H1 (cell line): ENCODE data around the gene FLNC. TPM values are rescaled to one million over a fixed set of nuclear protein-coding genes. Genes with fewer than 3 reads are reported as not detected.

Experiments
- CTCF ChIA-PET: fragments of 300-600 bp; sonication (Branson Sonifier 250); formaldehyde crosslinking; loops from one replicate; lab custom pipeline; 2021; ENCODE audit not compliant: partially characterized antibody; lab: Charles Lee
- POLR2A ChIA-PET: fragments of 300-600 bp; sonication (Branson Sonifier 250); formaldehyde crosslinking; loops from one replicate; lab custom pipeline; 2021; ENCODE audit warnings: inconsistent platforms; ENCODE audit not compliant: partially characterized antibody; lab: Charles Lee
- DNase-seq, 2 experiments: peaks; one replicate each; pipeline versions ENCODE4 v3.0.0 to v3.0.0-alpha.2; 2010 to 2022; ENCODE audit warnings: low spot score in 2 of 2, low read depth in 1 of 2, mixed read lengths in 1 of 2
- FAIRE-seq: peaks from 2 replicates; lab custom pipeline; 2011; peaks lifted over from hg19 to GRCh38; lab: Jason Lieb, UNC
- H2AFZ ChIP-seq: 2 replicates; pipeline ENCODE4 v1.8.1; 2012; ENCODE audit warnings: low read length, inconsistent platforms
- H2AK5ac ChIP-seq: 2 replicates; pipeline ENCODE4 v1.6.1; 2013; ENCODE audit warnings: low read depth, low read length
- H2BK120ac ChIP-seq: replicated peaks from 2 replicates; pipeline ENCODE3; 2013; ENCODE audit warnings: low read depth, low read length, inconsistent platforms
- H2BK12ac ChIP-seq: 2 replicates; pipeline ENCODE4 v1.6.1; 2013; ENCODE audit warnings: low read depth, low read length
- H2BK15ac ChIP-seq: 2 replicates; pipeline ENCODE4 v1.6.1; 2013; ENCODE audit warnings: low read length
- H2BK20ac ChIP-seq: 2 replicates; pipeline ENCODE4 v1.6.1; 2013; ENCODE audit warnings: low read length
- H2BK5ac ChIP-seq: 2 replicates; pipeline ENCODE4 v1.6.1; 2013; ENCODE audit warnings: low read depth, low read length
- H3K14ac ChIP-seq: 2 replicates; pipeline ENCODE4 v1.6.1; 2013; ENCODE audit warnings: inconsistent platforms; ENCODE audit not compliant: insufficient read length
- H3K18ac ChIP-seq: 2 replicates; pipeline ENCODE4 v1.6.1; 2013; ENCODE audit warnings: low read length; ENCODE audit errors: extremely low read depth
- H3K23ac ChIP-seq: 2 replicates; pipeline ENCODE4 v1.6.1; 2013; ENCODE audit warnings: inconsistent platforms; ENCODE audit not compliant: insufficient read length
- H3K23me2 ChIP-seq: 2 replicates; pipeline ENCODE4 v1.6.1; 2013; ENCODE audit warnings: low read depth, low read length
- H3K27ac ChIP-seq: 2 replicates; pipeline ENCODE4 v1.6.1; 2011; ENCODE audit warnings: low read depth, low read length, inconsistent platforms
- H3K27me3 ChIP-seq, 4 experiments: replicated peaks in 1 of 4; 1 replicate in 1 of 4; 2 replicates in 3 of 4; pipeline versions ENCODE4 v1.6.1 to v1.8.1; 2011 to 2013; ENCODE audit warnings: low read length in 3 of 4, mild to moderate bottlenecking in 3 of 4, inconsistent platforms in 2 of 4, mixed read lengths in 2 of 4, moderate library complexity in 1 of 4; ENCODE audit not compliant: control insufficient read depth in 3 of 4, insufficient read depth in 3 of 4; ENCODE audit errors: extremely low read depth in 1 of 4
- H3K36me3 ChIP-seq, 4 experiments: 2 replicates each; pipeline versions ENCODE4 v1.6.1 to v1.8.1; 2011 to 2013; ENCODE audit warnings: mild to moderate bottlenecking in 4 of 4, low read length in 3 of 4, moderate library complexity in 2 of 4, control low read depth in 1 of 4, inconsistent platforms in 1 of 4; ENCODE audit not compliant: insufficient read depth in 4 of 4, control insufficient read depth in 2 of 4
- H3K4ac ChIP-seq: replicated peaks from 2 replicates; pipeline ENCODE3; 2013; ENCODE audit warnings: low read length, low read depth, mixed read lengths, inconsistent platforms; ENCODE audit not compliant: insufficient read length
- H3K4me1 ChIP-seq, 4 experiments: replicated peaks in 1 of 4; 1 replicate in 1 of 4; 2 replicates in 3 of 4; pipeline versions ENCODE4 v1.6.1 to v1.8.1; 2011 to 2013; ENCODE audit warnings: low read length in 3 of 4, inconsistent platforms in 2 of 4, mixed read lengths in 1 of 4; ENCODE audit not compliant: insufficient read depth in 4 of 4, control insufficient read depth in 3 of 4
- H3K4me2 ChIP-seq, 2 experiments: 2 replicates each; pipeline versions ENCODE4 v1.6.1 to v1.8.1; 2011 to 2013; ENCODE audit warnings: low read depth in 2 of 2, low read length in 2 of 2, control low read depth in 1 of 2, inconsistent platforms in 1 of 2, mild to moderate bottlenecking in 1 of 2; ENCODE audit not compliant: insufficient read depth in 1 of 2
- H3K4me3 ChIP-seq, 4 experiments: fragments of 200-600, 300-600 bp in 1 of 4; sonication (generic), shearing (Covaris generic), sonication (Bioruptor Twin) in 1 of 4; 2 replicates each; pipeline versions ENCODE4 v1.5.1 to v1.8.1; 2011 to 2016; ENCODE audit warnings: low read length in 4 of 4, low read depth in 3 of 4, control low read depth in 2 of 4, inconsistent platforms in 2 of 4, mild to moderate bottlenecking in 2 of 4, mixed read lengths in 1 of 4, moderate library complexity in 1 of 4; ENCODE audit not compliant: insufficient read depth in 2 of 4; ENCODE audit errors: extremely low read depth in 1 of 4
- H3K56ac ChIP-seq: replicated peaks from 2 replicates; pipeline ENCODE3; 2013; ENCODE audit warnings: low read depth, mild to moderate bottlenecking, mixed read lengths, low read length, inconsistent platforms; ENCODE audit not compliant: insufficient read length
- H3K79me1 ChIP-seq: 2 replicates; pipeline ENCODE4 v1.6.1; 2013; ENCODE audit warnings: low read depth, low read length, control low read depth
- H3K79me2 ChIP-seq, 2 experiments: 2 replicates each; pipeline versions ENCODE4 v1.6.1 to v1.8.1; 2012 to 2013; ENCODE audit warnings: low read length in 2 of 2, mild to moderate bottlenecking in 2 of 2, inconsistent platforms in 1 of 2; ENCODE audit not compliant: insufficient read depth in 2 of 2, control insufficient read depth in 1 of 2
- H3K9ac ChIP-seq, 4 experiments: replicated peaks in 1 of 4; 1 replicate in 1 of 4; 2 replicates in 3 of 4; pipeline versions ENCODE4 v1.6.1 to v1.8.1; 2011 to 2013; ENCODE audit warnings: low read depth in 3 of 4, low read length in 3 of 4, control low read depth in 2 of 4, mild to moderate bottlenecking in 2 of 4, moderate library complexity in 2 of 4, inconsistent platforms in 1 of 4; ENCODE audit errors: extremely low read depth in 1 of 4
- H3K9me3 ChIP-seq, 2 experiments: 2 replicates each; pipeline versions ENCODE4 v1.6.1 to v1.8.1; 2012 to 2013; ENCODE audit warnings: mild to moderate bottlenecking in 2 of 2, moderate library complexity in 2 of 2, control low read depth in 1 of 2, inconsistent platforms in 1 of 2, low read depth in 1 of 2, low read length in 1 of 2, mixed read lengths in 1 of 2; ENCODE audit not compliant: insufficient read depth in 2 of 2
- H4K20me1 ChIP-seq, 2 experiments: replicated peaks in 1 of 2; 2 replicates each; pipeline versions ENCODE3 to v1.8.1; 2011 to 2013; ENCODE audit warnings: inconsistent platforms in 2 of 2, low read length in 2 of 2, mild to moderate bottlenecking in 1 of 2; ENCODE audit not compliant: insufficient read depth in 2 of 2, control insufficient read depth in 1 of 2
- H4K5ac ChIP-seq: 2 replicates; pipeline ENCODE4 v1.6.1; 2013; ENCODE audit warnings: low read length, low read depth, mixed read lengths, inconsistent platforms; ENCODE audit not compliant: insufficient read length
- H4K8ac ChIP-seq: 2 replicates; pipeline ENCODE4 v1.8.0; 2013; ENCODE audit warnings: mild to moderate bottlenecking, moderate library complexity, low read length, inconsistent platforms; ENCODE audit not compliant: insufficient read depth; ENCODE audit errors: extremely low read depth
- H4K91ac ChIP-seq: replicated peaks from 2 replicates; pipeline ENCODE3; 2013; ENCODE audit warnings: low read length, mixed read lengths, inconsistent platforms; ENCODE audit not compliant: insufficient read length
- ATF3 ChIP-seq: IDR thresholded peaks from 2 replicates; pipeline ENCODE4 v1.6.1; 2011; ENCODE audit warnings: low read depth, mild to moderate bottlenecking, low read length; ENCODE audit not compliant: insufficient read depth
- CHD1 ChIP-seq: IDR thresholded peaks from 2 replicates; pipeline ENCODE4 v1.6.1; 2012; ENCODE audit warnings: low read depth, low read length, improper control_type of control experiment
- CTBP2 ChIP-seq: IDR thresholded peaks from 2 replicates; pipeline ENCODE4 v1.7.0; 2011; ENCODE audit warnings: borderline replicate concordance, mild to moderate bottlenecking, moderate library complexity, mixed read lengths, low read length; ENCODE audit not compliant: insufficient read depth, insufficient read length
- HDAC6 ChIP-seq: IDR thresholded peaks from one replicate; pipeline ENCODE4 v1.7.1; 2012; ENCODE audit warnings: low read depth, mild to moderate bottlenecking, inconsistent platforms, low read length, moderate library complexity
- SIRT6 ChIP-seq: IDR thresholded peaks from one replicate; pipeline ENCODE4 v1.7.1; 2012; ENCODE audit warnings: low read length, inconsistent platforms
- SP1 ChIP-seq: IDR thresholded peaks from 2 replicates; pipeline ENCODE4 v1.6.1; 2011; ENCODE audit warnings: low read depth, low read length
- SP2 ChIP-seq: IDR thresholded peaks from 2 replicates; pipeline ENCODE4 v1.6.1; 2012; ENCODE audit warnings: mild to moderate bottlenecking, low read length, inconsistent platforms
- SUZ12 ChIP-seq: fragments of 200-600 bp; sonication (generic); IDR thresholded peaks from 2 replicates; pipeline ENCODE4 v1.6.1; 2012; ENCODE audit warnings: mild to moderate bottlenecking, inconsistent platforms, low read length, moderate library complexity, mixed read lengths
- TAF1 ChIP-seq: IDR thresholded peaks from 2 replicates; pipeline ENCODE4 v1.6.1; 2011; ENCODE audit warnings: mild to moderate bottlenecking, low read depth, low read length
- TEAD4 ChIP-seq: IDR thresholded peaks from 2 replicates; pipeline ENCODE4 v1.6.1; 2012; ENCODE audit warnings: low read depth, low read length, inconsistent platforms, mixed read lengths
- WGBS, 2 experiments: shearing (Covaris generic) in 1 of 2; methylation state at CpG; one replicate each; pipeline versions ENCODE4 v1.1.6 to v1.1.7; 2013 to 2015; ENCODE audit warnings: low lambda C conversion rate in 2 of 2, mixed read lengths in 2 of 2, inconsistent platforms in 1 of 2, low coverage in 1 of 2, missing lambda C conversion rate in 1 of 2; ENCODE audit not compliant: insufficient replicate concordance in 2 of 2, insufficient coverage in 1 of 2, insufficient read length in 1 of 2; ENCODE audit errors: extremely low coverage in 1 of 2, missing lambda C conversion rate in 1 of 2; 5-methylcytosine and 5-hydroxymethylcytosine counted together
- polyA plus RNA-seq, 7 experiments: library from polyadenylated mRNA; depleted of rRNA in 3 of 7; stranded (reverse) in 5 of 7; unstranded in 2 of 7; fragments of >200 nt in 5 of 7; fragments of 200-250 nt in 2 of 7; gene quantifications; 1 replicate in 5 of 7; 2 replicates in 1 of 7; 4 replicates in 1 of 7; pipeline versions ENCODE4 v1.2.1 to v1.2.3, GENCODE V29; 2011 to 2013; ENCODE audit warnings: missing spikeins in 2 of 7, mixed read lengths in 2 of 7
- total RNA-seq: library from RNA; stranded (reverse); fragmentation: NEBNext Ultra II Directional; extraction: Animal tissue kit (Norgen Biotek cat#: 25700); gene quantifications from 2 replicates; pipeline ENCODE4 v1.2.1, GENCODE V29; 2021

The FLNC gene
- total and polyA plus RNA-seq, 2 of the 8 experiments (the other 6 are each of a cell fraction or from before 2014, with no cell fraction given) = 1.9 to 10.7 TPM

- no peak overlapping the region for H3K4ac ChIP-seq
- peaks cover 0 to 4% (median 0%) of the 10 kb centered on the region in 4 experiments; a peak in 1 of 8 replicates for H3K36me3 ChIP-seq
- no peak overlapping the region for H4K5ac ChIP-seq
- no peak overlapping the region for H3K18ac ChIP-seq
- no peak overlapping the region for H2BK12ac ChIP-seq
- H2AK5ac ChIP-seq = no peak overlapping the region
- no peaks in the 10 kb centered on the region for H3K79me1 ChIP-seq
- FAIRE-seq = no peak
- H3K9me3 ChIP-seq = no peaks in the 10 kb centered on the region
- ChIA-PET CTCF (interaction anchor here (0.9 to 3.4 kb wide), 11 partner anchors 8 to 466 kb away, joined by 3 to 17 read pairs (median 4); no protein-coding TSS in a partner anchor), POLR2A (interaction anchor here (1.0 to 4.4 kb wide), 6 partner anchors 9 to 68 kb away, joined by 3 to 31 read pairs (median 4); partner anchors contain the start of gene FLNC)
- WGBS, 2 experiments = 87% methylated on average over 3 of the region's 3 CpGs; no CpG with 5 or more reads in 1 of the 2 experiments
- no peak overlapping the region for H2AFZ ChIP-seq
- no peak overlapping the region for H2BK20ac ChIP-seq
- H2BK5ac ChIP-seq = no peak overlapping the region
- no peaks in the 10 kb centered on the region for H3K23me2 ChIP-seq
- no peaks in the 10 kb centered on the region for H3K27me3 ChIP-seq
- no peak overlapping the region for H3K14ac ChIP-seq
- no peaks in the 10 kb centered on the region for H3K79me2 ChIP-seq
- TF ChIP-seq SP1 (no peak), SUZ12 (no peak), CTBP2 (no peak), TAF1 (no peak), TEAD4 (no peak), CHD1 (no peak), SIRT6 (no peak), SP2 (no peak), ATF3 (no peak), HDAC6 (no peak)
- H4K20me1 ChIP-seq = no peaks in the 10 kb centered on the region
- no peak overlapping the region for H2BK120ac ChIP-seq
- H4K91ac ChIP-seq = no peak overlapping the region
- no peak overlapping the region for H3K4me2 ChIP-seq
- no peak overlapping the region for H3K23ac ChIP-seq
- no peak overlapping the region for H3K9ac ChIP-seq
- H3K4me3 ChIP-seq = no peak overlapping the region
- H3K27ac ChIP-seq = no peak overlapping the region
- no peak overlapping the region for H2BK15ac ChIP-seq
- H4K8ac ChIP-seq = no peak overlapping the region
- no peak overlapping the region for H3K56ac ChIP-seq
- H3K4me1 ChIP-seq = no peaks in the 10 kb centered on the region
- DNase-seq = no peak
Observed at GRCh38 chr7:128818694-128819093, 11.5 kb upstream of the FLNC start.
